GM18499 (cell line): ENCODE measurements around the gene ASTN1.

Source experiments
- ATAC-seq: cut with Tn5 transposase; IDR thresholded peaks from one replicate; pipeline ENCODE4 v1.9.1; 2021; ENCODE audit warnings: moderate number of reproducible peaks; ENCODE audit not compliant: insufficient read depth, unreplicated experiment

Gene ASTN1

DNA sequence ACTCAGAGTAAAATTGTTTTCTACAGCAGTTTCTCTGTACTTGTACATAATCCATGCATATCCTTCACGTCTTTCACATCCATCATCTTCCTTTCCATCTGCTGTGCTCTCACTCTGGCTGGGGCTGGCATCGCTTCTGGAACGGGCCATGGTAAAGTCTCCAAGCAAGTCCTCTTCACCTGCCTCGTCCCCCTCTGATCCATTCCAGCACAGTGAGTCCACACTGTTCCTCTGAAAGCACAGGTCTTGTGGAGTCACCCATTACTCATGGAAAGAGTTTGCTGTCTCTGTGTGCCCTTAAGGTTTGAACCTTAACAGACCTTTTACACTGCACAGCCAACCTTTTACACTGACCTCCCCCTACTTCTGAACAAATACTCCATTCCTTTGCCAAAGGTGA is 313.6 kb downstream of the ASTN1 start:
- ATAC-seq = no peak

DNA sequence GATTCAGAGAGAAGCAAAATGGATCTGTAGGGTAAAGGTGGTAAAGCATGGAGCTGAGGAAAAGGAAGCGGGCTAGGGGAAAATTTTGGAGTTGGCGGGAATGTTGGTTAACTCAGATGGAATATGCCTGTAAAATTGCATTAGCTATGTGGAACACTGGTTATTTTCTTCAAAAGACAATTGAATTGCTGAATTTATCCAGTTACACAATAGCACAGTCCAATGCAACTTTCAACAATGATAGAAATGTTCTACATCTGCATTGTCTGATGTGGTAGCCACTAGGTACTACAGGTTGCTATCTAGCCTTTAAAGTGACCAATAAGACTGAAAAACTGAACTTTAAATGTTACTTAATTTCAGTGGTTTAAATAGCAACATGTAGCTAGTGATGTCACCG is 315.2 kb downstream of the ASTN1 start:
- ATAC-seq = no peak

DNA sequence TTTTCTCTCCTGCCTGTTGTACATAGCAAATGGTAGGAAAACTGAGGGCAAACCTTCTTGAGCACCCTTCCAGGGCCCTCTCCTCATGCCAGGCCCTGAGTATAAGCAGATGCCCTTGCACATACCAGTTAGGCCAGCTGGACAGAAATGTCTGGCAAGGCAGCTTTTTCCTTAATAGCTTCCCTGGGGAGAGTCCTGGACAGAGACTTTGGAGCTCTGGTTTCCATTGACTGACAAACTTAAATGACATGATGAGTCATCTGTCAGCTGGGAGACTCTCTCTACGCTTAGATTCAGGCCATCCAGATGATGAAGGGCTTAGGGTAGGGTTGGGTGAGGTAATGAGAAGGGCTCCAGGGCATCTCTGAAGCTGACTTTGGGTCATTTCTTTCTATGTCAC is 317.5 kb downstream of the ASTN1 start:
- ATAC-seq = no peak

DNA sequence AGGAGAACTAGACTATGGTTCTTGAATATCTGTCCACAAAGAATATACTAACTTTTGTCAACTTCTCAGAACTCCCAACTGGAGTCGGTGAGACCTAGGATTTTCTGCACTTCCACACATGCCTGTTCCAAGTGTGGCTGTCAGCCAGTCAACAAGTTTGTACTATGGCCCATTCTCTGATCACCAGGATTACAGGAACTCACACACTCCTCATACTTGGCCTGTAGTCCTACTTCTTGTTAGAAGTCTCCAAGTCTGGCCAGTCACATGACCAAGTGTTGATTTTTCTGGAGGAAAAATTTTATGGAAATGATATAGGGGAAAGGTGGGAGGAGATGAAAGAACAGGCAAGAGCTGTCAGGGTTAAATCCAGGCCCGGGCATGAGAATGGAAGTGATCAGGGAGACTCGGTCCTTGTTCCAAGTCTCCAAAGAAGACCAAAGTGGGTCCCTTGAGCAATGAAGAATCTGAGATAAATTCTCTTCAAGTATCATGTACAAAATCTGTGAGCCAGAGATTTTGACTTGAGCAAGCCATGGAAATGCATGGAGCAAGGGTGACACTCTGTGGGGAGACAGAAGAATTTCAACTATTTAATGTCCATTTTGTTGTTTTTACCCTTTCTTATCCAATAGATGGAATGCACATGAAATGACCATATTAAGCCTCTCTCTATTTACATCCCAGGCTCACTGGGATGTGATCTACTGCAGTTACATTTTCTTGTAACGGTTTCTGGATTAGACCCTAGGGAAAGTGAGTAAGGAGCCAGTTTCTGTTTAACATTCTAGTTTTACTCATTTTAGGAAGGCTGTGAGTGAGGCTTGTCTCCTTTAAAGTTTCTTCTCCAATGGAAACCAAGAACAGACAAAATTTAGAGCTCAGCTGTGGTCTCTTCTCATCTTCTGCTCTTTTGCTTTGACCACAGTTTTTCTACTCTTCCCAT is 320.9 kb downstream of the ASTN1 start:
- ATAC-seq = no peak

DNA sequence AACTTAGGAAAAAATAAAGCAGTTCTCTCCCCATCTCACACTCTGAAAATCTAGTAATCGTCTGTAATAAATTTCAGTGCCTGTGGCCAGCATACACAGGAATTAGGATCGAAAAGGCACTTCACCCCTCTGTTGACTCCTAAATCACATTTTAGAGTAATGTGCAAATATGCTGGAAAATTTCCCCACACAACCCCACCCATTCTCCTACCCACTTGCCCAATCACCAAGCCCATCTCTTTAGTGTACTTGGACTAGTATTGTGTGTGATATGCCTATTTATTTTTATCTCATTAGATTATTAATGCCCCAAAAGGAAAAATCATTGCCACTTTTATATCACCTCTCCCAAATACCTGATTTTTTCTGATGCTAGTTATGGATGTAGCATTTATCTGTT is 323.3 kb downstream of the ASTN1 start:
- ATAC-seq = no peak

DNA sequence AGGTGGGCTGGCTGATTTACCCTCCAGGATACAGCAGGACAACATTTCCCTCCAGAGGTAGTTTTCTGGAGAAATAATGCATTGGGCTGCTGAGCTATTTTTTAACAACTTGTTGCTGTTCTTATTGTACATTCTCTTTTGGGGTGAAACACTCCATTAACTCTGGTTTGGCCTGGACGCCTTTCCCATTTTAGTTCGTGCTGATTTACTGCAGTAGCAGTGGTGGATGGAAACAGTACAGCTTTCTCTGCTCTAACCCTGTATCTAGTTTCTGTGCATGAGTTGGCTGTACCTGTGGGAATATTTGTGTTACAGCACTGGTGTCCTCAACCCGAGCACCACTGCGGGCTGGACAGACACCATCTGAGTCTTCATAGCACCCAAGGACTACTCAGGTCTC is 325.3 kb downstream of the ASTN1 start:
- no peak for ATAC-seq

DNA sequence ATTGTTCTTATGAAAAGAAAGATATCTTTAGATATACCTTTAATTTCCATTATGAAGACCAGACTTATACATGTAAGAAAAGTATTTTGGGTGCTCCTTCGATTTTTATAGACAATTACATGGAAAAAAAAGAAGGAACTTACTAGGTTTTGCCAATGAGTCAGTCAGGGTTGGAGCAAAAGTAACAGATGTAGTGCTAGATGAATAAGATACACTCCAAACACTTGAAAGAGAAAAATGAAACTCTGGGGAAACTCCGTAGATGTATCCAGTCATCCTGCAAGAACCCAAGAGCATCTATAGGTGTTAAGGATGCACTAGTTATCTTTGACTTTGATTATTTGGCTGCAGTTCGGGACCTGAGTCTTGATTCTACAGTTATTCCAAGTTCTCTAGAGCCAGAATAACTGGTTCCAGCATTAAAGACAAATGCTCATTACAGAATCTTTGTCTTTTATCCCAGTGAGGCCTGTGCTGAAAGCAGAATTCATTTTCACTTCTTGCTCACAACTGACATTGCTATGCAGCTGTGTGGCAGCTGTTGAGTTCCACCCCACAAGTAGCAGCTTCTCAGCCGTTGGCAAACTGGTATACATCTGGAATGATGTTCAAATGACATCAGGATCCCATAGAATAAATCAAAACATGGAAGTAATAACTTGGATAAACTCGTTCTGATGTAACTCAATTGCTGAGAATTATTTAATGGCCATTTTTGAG is 326.1 kb downstream of the ASTN1 start:
- no peak for ATAC-seq

DNA sequence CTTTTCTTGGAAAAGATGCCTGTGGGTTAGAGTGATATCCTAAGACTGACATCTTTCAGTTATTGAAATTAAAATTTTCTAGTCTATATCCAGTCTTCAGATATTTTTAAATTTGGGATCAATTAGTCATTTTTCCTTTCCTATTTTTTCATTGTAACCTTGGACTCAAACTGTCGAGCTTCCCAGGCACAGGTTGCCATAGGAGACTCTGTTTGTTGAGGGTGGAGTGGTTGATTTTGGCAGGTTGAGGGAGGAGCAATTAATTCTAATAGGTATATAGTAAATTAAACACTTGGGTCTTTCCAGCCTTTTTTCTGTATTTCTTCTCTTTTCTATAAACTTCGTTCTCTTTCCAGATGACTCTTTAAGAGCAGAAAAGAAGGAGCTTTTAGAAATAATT is 326.8 kb downstream of the ASTN1 start:
- no peak for ATAC-seq

DNA sequence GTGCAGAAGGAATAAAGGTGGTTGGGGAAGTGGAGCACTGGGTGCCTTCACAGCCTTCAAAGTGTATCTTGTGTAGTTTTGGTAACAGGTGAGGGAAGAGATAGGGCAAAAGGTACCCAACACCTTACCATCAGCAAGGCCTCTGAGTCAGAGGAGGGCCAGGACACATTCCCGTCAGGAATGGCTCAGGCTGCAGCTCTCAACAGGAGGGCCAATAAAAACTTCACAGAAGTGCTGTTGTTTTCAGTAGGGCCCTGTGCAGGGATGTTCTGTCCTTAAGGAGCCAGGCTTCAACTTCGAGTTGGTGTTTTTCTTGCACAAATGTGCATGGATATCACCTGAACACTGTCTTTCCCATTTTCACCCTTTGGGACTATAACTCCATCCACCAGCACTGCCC is 333.4 kb downstream of the ASTN1 start:
- ATAC-seq = no peak

DNA sequence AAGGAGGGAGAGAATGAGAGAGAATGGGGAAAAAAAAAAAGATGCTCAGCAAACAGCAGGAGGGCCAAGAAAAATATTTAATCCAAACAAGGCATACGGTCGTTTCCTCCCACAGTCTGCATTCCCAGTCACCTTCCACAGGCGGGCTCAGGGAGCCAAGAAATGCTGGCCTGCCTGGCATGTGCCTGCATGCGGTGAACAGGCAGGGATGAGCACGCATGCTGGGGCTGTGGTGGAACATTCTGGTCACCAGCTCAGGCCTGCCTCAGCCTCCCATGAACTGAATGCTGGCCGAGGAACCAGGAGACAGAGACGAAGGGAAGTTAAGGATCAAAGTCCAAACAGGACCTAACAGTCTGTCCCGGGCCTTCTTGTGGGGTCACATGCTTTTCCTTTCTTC is 335.3 kb downstream of the ASTN1 start:
- ATAC-seq = no peak

DNA sequence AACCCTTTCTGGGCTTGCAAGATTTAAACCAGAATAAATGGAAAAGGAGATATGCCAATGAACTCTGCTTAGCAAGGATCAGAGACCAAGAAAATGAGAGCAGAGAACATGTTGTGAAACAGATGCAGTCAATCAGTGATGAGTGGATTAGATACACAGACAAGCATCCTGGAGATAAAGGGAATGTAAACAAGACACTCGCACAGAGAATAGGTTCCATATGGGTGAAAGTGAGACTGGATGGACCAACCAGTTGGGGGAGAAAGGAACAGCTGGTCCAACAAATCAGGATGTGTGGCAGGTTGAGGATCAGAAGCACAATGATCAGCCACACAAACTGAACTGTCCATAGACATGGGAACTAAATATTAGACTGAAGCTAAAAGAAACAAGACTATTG is 338.2 kb downstream of the ASTN1 start:
- ATAC-seq = no peak

DNA sequence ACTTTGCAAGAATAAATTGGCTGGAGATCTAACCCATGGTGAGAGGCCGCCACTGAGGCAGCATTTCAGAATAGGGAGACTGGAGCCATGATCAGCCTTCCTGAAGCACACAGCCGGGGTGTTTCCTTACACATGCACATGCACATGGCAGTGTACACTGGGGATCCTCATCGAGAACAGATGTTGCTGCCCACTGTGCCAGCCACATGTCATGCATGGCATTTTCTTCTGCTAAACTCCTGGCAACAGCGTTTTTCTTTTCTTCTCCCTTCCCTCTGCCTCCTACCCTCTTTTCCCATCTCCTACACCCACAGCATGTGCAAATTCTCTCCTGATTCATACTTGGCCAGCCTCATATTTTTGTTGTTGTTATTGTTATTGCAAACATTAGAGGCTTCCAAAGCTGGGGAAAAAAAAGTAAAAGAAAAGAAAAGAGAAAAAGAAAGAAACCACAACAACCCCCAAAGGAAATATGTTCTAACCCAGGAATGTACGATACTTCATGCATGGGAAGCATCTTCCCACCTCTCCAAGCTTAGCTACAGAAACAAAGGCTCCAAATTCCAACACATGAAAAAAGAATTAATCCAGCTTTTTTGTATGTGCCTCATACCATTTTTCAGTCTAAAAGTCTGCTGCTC is 344.0 kb downstream of the ASTN1 start:
- ATAC-seq = no peak

DNA sequence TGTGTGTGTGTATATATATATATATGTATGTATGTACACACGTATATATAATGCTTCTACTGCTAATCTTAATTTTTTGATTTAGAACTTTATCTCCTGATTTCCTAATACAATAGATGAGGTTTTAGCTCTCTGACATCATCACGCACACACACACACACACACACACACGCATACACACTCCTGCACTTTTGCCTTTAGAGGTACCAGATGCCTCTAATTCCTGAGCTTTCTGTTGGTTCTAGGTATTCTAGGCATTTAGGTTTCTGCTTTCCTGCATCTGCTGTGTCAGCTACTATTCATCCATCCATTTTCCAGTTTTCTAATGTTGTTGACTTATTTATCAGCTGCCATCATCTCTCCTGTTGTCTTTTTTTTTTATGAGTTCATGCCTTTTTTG is 348.3 kb downstream of the ASTN1 start:
- ATAC-seq = no peak

DNA sequence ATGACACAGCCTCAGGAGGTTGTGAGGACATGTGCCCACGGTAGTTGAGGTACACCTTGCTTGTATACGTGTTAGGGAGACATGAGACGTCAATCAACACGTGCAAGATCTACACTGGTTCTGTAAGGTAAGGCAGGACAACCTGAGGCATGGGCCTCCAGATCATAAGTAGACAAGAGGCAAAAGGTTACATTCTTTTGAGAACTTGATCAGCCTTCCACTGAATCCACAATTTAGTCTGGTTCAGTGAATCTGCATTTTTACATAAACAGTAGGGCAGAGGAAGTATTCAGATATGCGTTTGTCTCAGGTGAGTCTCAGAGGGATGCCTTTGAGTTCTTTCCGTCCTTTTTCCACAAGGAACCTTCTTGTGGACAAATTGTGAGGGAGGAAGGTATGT is 348.9 kb downstream of the ASTN1 start:
- ATAC-seq = no peak

DNA sequence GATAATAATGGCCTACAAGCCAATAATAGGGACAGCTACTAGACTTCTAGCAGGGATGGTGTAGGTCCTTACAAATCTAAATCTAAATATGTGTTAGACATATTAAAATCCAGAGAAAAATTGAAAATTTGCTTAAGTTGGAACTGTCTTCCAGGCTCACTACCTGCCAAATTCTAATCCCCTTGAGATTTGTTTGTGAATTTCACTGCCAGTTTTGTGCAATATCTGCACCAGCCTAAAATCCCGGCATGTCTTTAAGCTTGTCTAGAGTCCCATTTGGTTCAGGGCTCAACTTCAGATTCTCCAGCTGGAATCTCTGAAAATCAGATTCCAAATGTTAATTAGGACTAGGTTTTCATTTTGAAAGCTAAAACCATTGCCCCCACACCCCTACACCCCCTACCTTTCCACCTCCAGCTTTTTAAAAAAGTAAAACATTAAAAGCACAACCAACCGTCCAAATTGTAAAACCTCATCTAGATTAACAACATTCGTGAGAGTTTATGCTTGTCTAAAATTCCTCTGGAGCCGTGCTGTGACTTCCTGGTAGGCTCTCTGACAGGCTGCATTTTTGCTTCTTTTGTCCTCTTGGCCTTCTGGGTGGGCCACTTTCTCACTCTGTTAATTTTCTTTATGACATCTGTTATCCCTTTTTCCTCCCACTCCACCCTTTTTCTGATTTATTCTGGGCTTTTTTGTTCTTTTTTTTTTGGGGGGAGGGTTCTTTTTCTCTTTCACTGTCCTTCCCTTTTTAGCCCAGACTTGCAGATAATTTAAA is 352.8 kb downstream of the ASTN1 start:
- ATAC-seq = no peak

DNA sequence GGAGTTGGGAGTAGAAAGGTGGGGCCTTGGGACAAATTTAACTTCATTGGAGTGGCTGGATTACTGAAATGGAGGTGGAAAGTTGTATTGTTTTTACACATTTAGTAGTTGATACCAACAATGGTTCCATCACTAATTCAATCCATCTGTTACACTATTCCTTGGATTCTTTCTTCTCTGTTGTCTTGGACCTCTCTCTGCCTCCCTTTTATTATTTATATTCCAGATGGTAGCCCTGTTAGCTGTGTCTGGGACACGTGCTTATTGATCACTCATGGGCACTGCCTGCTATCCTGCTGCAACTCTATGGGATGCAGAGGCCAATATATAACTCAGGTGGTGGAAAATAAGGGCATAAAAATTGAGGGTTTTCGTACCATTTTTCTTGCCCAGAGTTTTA is 355.2 kb downstream of the ASTN1 start:
- no peak for ATAC-seq
